NCI-H446 (cell line): ENCODE data around the gene TPSAB1.
"Not testable (repeated sequence)": the region's sequence is repeated elsewhere in the genome, so short reads cannot be mapped to it uniquely, and the experiment has no call there.

Experiments used
- DNase-seq, 2 experiments: peaks; one replicate each; lab custom pipeline; 2025; lab: John Stamatoyannopoulos, UW

TPSAB1 gene

DNA sequence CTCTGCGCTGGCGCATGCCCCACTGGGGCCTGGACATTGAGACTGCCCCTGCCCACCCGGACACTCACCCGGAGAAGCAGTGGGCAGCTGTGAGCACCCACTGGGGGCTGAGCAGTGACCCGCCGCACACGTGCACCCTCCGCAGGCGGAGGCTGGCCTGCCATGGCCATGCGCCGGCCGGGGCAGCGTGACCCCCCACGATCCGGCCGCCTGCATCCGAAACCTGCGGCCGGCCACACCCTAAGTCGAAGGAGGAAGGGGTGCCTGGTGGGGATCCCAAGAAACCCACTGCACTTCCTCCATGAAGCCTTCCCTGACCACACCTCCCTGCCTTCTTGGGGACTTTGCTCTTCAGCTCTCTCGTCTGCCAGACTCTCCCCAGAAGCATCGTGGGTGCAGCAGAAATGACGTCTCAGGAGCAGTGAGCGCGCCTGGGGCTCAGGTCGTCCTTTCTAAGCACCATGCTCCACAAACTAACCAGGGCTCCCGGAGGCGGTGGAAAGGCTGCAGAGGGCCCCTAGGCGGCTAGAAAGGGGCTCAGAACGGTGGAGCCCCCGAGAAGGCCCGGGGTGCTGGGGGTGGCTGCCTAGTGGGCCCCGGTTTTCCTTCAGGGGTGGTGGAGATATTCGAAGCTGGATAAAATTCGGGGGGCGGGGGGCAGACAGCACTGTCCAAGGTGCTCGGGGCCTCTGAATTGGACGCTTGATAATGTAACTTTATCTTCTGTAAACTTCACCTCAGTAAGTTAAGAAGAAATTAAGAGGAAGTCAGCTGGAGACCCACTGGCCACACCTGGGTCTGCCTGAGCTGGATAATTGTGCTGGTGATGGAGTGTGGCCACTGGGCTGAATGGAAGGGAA, 16.9 kb upstream of the TPSAB1 start:
- no peak for DNase-seq

DNA sequence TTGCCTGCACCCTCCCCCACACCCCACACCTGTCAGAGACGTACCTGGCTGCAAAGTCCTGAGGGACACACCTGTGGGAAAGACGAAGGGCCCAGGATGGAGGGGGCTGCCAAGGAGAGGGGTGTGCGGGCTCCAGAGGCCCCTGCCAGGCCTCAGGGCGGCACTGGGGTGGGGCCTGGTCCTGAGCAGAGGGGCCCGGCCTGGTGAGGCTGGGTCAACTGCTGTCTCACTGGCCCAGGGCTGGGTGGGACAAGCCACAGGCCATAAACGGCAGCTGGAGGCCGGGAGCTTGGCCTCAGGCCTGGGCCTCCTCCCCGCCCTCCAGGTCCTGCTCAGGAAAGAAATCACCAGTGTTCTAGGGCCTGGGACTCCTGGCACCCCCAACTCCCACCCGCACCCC, 15.9 kb upstream of the TPSAB1 start:
- no peak for DNase-seq

DNA sequence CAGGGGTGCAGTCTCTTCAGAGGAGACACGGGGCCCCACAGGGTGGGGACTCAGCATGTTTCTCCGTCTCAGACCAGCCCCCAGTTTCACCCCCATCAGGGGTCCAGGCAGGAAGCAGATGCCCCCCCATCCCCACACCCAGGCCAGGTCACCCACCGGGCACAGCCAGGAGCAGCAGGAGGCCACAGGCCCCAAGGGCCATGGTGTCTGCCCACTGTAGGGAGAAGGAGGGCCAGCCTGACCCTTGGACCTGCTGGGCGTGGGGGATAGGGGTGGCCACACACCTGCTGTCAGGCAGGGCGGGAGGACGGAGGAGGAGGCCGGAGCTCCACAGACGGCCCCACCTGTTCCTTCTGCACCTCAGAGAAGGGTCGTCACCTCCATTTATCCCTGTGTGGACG, 15.5 kb upstream of the TPSAB1 start, which contains the start of gene TPSG1:
Gene TPSG1, minus strand, starts transcription at position 218 of the 401 bp plus-strand sequence. Its CDS starts 16 bp downstream, at position 202.
- no peak for DNase-seq

DNA sequence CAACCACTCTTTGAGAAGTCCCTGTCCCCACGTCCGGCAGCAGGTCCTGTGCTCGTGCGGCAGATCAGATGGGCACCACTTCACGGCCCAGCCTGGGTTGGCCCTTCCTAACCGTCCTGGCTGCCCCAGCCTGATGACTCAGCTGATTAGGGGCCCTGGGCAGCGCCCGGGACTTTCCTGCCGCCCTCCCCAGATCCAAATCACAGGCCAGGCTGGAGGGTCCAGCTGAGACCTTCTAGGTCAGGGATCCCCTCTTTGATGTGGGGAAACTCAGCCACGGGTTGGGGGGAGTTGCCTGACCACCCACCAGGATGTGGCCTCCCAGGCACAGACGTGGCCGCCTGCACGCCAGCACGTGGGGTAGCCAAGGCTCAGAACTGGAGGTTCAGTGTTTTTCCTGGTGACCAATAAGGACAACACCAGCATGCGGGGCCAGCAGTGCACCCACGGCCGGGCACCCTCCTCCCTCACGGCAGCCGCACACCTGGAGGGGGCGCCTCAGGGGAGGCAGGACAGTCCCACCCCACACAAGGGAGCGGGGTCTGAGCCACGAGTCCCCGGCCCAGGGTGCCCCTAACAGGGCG, 14.7 kb upstream of the TPSAB1 start:
- DNase-seq: not testable (repeated sequence)

DNA sequence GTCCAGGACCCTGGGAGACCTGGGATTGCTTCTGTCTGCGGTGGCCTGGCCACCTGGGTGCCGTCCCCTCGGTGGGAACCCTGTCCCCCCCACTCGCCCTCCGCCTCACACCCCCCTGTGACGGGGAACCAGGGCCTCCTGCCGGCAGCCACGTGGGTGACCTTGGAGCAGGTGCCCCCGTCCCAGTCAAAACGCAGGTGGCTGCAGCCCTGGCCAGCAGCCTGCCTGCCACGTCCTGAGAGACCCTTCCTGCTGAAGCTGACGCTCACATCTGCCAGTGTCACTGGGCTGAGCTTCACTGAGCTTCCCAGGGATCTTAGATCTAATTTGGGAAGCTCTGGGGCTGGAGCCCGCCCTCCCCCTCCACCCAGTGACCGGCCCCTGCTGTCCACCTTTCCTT, 13.8 kb upstream of the TPSAB1 start:
- not testable (repeated sequence) for DNase-seq

DNA sequence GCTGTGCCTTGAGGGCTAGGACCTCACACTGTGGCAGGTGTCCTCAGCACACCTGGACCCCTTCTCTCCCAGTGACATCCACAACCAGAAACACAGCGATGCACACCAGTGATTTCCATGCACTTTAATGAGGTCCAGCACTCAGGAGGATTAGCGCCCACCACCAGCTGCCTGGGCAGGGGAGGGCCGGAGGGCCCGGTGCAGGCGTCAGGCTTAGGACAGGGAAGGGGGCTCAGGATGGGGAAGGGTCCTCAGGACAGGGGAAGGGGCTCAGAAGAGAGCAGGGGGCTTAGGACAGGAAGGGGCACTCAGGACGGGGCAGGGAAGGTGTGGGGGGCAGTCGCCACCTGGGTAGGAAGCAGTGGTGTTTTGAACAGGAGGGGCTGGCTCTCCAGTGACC, 12.3 kb upstream of the TPSAB1 start:
- DNase-seq: not testable (repeated sequence)

DNA sequence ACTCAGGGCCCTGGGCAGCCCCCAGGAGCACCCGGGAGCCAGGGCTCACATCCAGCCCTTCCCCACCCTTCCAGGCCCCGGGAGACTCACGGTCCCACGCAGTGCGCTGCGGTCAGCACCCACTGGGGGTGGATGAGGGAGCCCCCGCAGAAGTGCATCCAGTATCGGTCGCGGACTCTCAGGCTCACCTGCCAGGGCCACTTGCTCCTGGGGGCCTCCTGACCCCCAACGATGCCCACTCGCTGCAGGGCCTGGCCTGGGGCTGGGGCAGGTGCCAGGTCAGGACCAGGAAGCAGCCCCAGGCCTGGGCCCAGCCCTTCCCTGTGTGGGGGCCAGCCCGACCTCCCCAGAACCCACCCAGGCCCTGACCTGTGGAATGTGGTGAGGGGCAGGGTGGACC, 11.0 kb upstream of the TPSAB1 start:
- DNase-seq: not testable (repeated sequence)

DNA sequence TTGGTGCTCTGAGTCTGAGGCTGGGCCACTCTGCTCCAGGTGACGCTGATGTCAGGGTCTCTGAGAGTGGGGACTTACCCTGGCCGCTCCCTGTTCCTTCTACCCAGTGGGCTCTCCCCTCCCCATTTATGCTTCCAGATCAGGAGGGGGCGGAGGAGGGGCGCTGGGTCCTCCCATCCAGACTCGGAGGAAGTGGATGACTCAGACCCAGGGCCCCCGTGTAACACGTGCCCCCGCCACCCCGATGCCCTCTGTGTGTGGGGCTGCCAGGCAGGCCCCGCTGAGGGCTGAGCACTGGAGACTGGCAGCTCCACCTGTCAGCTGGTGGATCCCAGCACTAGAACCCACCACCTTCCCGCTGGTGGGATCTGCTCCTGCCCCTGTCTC, 10.4 kb upstream of the TPSAB1 start, which contains the start of gene TPSB2:
Gene TPSB2, minus strand, starts transcription at position 101 of the 387 bp plus-strand sequence. CDS start 233 bp downstream, outside the sequence.
- not testable (repeated sequence) for DNase-seq

DNA sequence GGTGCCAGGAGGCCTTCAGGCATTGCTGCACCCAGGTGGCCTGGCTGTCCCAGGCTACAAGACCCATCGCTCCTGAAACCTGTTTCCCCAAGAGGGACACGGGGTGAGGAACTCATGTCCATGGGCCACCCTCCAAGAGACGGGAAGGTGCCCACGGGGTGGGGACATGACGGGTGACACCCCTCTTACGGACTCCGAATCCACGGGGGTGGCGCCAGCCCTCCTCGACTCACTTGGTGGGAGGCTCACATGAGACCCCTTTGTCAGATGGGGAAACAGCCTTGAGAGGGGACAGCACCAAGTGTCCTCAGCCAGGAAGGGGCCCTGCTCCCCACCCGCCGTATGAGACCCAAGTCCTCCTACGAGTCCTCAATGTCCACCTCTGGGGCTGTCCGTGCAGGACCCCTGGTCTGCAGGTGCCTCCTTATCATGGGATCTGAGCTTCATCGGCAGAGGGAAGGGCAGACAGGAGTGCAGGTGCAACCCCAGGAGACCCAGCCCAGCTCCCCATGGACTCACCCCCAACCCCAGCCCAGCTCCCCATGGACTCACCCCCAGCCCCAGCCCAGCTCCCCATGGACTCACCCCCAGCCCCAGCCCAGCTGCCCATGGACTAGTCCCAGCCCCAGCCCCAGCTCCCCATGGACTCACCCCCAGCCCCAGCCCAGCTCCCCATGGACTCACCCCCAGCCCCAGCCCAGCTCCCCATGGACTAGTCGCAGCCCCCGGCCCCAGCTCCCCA, 9.9 kb upstream of the TPSAB1 start:
- not testable (repeated sequence) for DNase-seq

DNA sequence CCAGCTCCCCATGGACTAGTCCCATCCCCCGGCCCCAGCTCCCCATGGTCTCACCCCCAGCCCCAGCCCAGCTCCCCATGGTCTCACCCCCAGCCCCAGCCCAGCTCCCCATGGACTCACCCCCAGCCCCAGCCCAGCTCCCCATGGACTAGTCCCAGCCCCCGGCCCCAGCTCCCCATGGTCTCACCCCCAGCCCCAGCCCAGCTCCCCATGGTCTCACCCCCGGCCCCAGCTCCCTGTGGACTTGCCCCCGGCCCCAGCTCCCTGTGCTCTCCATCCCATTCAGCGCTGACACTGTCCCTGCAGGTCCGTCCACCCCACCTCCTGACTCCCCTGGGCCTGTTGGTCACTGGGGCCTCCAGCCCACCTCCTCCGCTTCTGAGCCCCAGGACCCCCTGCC, 9.2 kb upstream of the TPSAB1 start:
- not testable (repeated sequence) for DNase-seq

DNA sequence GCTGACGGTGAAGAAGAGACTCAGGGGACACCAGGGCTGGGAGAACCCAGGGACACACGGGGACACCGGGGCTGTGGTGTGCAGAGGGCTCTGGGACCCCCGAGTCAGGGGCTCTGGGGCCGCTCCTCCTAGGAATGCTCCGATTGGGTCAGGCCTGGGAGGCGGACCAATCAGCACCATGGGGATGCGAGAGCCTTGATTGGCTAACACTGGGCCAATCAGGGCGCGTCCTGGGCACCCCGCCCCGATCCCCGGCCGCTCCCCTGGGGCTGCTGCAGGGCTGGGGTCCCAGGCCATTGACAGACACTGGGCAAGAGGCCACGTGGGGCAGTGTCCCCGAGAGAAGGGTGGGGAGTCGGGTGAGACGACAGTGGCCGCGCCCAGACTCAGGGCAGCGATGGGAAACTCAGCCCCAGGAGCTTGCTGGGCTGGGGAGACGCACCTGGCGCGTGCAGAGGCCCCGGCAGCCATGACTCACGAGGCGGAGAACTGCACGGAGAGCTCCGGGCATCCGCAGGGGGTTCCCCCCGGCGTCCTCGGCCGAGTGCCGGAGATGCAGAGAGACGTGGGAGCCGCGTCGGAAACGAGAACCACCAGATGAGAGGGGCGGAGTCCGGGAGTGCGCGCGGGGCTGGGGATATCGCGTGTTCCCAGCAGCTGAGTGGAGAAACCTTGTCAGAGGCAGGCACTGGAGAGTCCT, 8.3 kb upstream of the TPSAB1 start:
- DNase-seq: not testable (repeated sequence)

DNA sequence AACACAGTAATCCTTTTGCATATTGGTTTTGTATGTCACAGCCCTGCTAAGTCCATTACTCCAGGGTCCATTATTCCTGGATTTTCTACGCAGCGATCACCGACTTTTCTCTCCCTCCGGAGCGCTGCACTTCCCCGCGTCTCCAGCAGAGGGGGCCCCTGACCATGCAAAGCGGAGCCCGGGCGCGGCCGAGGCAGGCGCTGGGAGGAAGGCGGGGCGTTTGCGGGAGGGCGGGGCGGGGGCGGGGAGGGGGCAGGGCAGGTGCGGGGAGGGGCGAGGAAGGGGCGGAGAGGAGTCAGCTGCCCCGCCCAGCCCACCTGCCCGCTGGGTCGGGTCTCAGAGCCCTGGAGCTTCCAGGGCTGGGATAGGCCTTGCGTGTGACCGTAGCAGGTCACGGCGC, 3.8 kb upstream of the TPSAB1 start:
- DNase-seq: not testable (repeated sequence)

DNA sequence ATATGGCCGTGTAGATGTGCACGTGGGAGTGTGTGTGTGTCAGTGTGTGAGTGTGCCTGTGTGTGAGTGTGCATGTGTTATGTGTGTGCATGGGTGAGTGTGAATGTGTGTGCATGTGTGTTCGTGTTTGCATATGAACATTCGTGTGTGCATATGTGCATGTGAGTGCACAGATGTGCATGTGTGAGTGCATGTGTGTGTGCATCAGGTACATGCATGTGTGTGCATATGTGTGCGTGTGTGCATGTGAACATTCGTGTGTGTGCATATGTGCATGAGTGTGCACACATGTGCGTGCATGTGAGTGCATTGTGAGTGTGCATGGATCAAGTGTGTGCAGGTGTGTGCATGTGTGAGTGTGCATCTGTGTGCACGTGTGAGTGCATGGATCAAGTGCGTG, 2.5 kb upstream of the TPSAB1 start:
- DNase-seq: no peak

DNA sequence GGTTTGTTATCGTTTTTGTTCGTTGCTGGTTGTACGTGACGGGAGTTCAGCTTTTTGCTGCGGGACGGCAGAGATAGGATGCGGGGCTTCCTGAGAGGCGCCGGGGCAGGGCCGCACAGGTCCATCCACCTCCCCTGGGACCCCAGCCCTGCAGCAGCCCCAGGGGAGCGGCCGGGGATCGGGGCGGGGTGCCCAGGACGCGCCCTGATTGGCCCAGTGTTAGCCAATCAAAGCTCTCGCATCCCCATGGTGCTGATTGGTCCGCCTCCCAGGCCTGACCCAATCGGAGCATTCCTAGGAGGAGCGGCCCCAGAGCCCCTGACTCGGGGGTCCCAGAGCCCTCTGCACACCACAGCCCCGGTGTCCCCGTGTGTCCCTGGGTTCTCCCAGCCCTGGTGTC, 1.6 kb upstream of the TPSAB1 start:
- DNase-seq: not testable (repeated sequence)

DNA sequence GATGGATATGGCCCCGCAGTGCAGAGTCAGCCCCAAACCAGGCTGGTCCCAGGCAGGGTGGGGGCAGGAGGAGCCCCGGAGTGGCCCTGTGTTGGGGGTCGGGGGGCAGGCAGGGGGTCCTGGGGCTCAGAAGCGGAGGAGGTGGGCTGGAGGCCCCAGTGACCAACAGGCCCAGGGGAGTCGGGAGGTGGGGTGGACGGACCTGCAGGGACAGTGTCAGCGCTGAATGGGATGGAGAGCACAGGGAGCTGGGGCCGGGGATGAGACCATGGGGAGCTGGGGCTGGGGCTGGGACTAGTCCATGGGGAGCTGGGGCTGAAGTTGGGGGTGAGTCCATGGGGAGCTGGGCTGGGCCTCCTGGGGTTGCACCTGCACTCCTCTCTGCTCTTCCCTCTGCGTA, 930 bp upstream of the TPSAB1 start:
- not testable (repeated sequence) for DNase-seq

DNA sequence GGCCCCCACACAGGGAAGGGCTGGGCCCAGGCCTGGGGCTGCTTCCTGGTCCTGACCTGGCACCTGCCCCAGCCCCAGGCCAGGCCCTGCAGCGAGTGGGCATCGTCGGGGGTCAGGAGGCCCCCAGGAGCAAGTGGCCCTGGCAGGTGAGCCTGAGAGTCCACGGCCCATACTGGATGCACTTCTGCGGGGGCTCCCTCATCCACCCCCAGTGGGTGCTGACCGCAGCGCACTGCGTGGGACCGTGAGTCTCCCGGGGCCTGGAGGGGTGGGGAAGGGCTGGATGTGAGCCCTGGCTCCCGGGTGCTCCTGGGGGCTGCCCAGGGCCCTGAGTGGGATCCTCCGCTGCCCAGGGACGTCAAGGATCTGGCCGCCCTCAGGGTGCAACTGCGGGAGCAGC, 576 bp downstream of the TPSAB1 start:
- DNase-seq: not testable (repeated sequence)

DNA sequence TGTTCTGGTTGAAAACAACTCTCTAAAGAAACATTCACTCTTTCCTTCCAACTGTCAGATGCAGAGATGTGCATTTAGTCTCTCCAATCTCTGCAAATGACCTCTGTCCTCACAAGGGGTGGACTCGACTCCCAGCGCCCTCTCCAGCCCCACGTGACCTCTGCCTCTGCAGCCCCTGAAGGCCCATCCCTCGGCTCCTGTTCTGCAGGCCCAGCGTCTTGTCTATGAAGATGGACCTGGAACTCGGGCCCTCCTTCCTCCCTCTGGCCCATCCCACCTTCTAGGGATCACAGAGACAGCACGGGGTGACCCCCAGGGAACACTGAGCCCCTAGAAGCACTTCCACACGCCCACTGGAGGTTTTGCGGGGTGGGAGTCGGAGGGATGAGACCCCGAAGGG, 2.9 kb downstream of the TPSAB1 start:
- DNase-seq: not testable (repeated sequence)

DNA sequence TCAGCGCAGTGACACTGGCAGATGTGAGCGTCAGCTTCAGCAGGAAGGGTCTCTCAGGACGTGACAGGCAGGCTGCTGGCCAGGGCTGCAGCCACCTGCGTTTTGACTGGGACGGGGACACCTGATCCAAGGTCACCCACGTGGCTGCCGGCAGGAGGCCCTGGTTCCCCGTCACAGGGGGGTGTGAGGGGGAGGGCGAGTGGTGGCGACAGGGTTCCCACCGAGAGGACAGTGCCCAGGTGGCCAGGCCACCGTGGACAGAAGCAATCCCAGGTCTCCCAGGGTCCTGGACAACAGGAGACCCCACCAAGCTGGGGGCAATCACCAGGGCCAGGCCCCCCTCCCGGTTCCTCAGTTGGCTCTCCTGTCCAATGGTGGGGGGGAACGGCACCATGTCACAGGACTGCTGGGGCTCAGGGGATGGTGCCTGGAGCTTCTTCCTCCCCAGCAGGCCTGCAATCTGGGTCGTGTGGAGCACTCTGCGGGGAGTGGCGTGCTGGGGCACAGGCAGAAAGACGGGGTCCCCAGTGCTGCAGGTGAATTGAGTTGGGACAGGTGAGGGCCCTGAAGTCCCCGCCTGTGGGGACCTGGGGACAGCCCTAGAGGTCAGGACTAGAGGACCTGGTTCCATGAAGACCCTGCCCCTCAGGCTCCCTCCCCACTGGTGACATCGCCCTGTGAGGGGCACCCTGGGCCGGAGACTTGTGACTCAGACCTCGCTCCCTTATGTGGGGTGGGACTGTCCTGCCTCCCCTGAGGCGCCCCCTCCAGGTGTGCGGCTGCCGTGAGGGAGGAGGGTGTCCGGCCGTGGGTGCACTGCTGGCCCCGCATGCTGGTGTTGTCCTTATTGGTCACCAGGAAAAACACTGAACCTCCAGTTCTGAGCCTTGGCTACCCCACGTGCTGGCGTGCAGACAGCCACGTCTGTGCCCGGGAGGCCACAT, 3.7 kb downstream of the TPSAB1 start:
- DNase-seq: not testable (repeated sequence)

DNA sequence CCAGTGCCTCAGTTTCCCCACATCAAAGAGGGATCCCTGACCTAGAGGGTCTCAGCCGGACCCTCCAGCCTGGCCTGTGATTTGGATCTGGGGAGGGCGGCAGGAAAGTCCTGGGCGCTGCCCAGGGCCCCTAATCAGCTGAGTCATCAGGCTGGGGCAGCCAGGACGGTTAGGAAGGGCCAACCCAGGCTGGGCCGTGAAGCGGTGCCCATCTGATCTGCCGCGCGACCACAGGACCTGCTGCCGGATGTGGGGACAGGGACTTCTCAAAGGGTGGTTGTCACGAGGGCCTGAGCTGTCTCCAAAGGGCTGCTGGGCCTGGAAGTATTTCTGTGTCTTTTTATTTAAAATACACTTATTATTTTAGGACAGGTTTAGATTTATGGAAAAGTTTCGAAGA, 4.4 kb downstream of the TPSAB1 start:
- DNase-seq: no peak

DNA sequence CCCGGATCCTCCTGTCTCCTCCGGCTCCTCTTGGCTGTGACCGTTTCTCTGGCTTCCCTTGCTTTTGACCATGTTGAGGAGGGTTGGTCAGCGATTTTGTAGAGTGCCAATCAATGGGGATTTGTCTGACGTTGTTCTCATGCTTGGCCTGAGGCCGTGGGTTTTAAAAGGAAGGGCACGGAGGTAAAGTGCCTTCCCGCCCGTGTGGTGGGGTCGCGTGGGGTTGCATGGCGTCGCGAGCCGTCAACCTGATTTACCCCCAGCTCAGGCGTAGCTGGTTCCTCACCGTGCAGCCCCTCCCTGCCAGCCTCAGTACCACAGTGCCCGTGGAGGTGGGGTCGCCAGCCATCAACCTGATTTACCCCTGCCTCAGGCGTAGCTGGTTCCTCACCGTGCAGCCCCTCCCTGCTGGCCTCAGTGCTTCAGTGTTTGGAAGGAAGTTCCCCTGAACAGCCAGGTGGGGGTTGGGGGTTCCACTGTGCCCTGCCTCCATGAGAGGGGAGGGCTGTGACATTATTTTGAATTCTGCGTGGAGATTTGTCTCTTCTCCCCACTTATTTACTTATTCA, 5.0 kb downstream of the TPSAB1 start:
- no peak for DNase-seq
